Right atrium auricular region (tissue), 2 donors: Measurements from ENCODE around the gene DERA. TPM values are rescaled to one million over a fixed set of nuclear protein-coding genes. Genes with fewer than 3 reads are reported as not detected.
A peak's percentile ranks its signal among the peaks of the same experiment; 100 is the strongest.

Source experiments
- DNase-seq: peaks from one replicate; pipeline ENCODE4 v3.0.0-alpha.2; 2019; ENCODE audit warnings: low spot score
- H3K27ac ChIP-seq, 2 donors: fragments of 200-600 bp; sonication (generic); 1 replicate in 1 of 2; 2 replicates in 1 of 2; pipeline ENCODE4 v1.5.1; 2016 to 2019
- H3K27me3 ChIP-seq, 2 donors: fragments of 200-600 bp; sonication (generic); one replicate each; pipeline versions ENCODE4 v1.5.1 to v1.6.0; 2017 to 2019
- H3K36me3 ChIP-seq: fragments of 200-600 bp; sonication (generic); one replicate; pipeline ENCODE4 v1.5.1; 2016
- H3K4me1 ChIP-seq, 2 donors: fragments of 200-600 bp; sonication (generic); one replicate each; pipeline versions ENCODE4 v1.5.1 to v1.6.0; 2017 to 2019
- H3K4me3 ChIP-seq, 2 donors: fragments of 200-600 bp; sonication (generic); 1 replicate in 1 of 2; 2 replicates in 1 of 2; pipeline ENCODE4 v1.5.1; 2017 to 2019; ENCODE audit warnings: mild to moderate bottlenecking in 1 of 2, moderate library complexity in 1 of 2
- H3K9me3 ChIP-seq, 2 donors: fragments of 200-600 bp; sonication (generic); one replicate each; pipeline ENCODE4 v1.5.1; 2019
- total RNA-seq, 2 donors: library from RNA; depleted of rRNA; stranded (reverse); fragments of >200 nt; gene quantifications; one replicate each; pipeline ENCODE4 v1.1.0, GENCODE V29; 2016
- TF ChIP-seq, protein P1 (sequence below), 2 donors: fragments of 200-600 bp; sonication (generic); IDR thresholded peaks; one replicate each; pipeline ENCODE4 v1.5.1; 2019; ENCODE audit warnings: antibody characterized with exemption in 2 of 2

Gene DERA
- 10 to 100 TPM; 20.0 to 20.8 TPM for total RNA-seq

DNA sequence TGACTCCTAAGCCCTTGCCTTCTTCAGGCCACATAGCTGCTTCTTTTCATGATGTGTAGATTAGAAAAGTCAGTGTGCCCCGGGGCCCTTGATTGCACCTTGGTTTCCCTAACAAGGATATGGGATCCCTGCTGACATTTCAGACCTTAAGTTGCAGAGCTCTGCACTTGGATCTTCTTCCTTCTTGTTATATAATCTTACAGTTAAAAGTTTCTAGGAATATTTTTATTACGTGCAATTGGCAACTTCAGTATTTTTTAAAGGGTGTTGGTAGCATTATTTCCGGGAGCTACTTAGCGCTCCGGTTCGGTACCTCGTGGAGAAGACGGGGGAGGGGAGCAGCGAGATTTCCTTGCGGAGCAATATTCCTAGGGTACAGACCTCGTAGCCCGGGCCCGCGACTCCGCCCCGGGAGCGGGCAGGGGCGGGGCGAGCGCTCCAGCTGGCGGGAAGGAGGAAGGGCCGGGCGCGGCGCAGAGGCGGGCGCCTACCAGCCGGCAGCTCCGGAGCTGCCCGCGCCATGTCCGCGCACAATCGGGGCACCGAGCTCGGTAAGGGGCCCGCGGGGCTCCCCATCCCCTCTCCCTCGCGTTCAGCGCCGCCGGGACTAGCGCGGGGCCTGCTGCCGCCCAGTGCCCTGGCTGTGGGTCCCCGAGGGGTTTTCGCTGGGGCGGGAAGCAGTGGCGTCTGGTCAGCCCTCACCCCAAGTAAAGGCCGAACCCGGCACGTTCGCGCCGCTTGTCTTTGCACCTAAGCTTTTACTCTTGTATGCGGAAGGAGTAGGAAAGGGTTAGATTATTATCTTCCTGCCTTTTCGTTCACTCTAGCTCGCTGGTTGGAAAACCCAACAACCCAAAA lies at the start of gene DERA:
Gene DERA (plus strand): TSS at position 469 of the 858 bp plus-strand sequence. CDS start 52 bp downstream, at position 521.
- H3K27me3 ChIP-seq, result no peaks in the 10 kb centered on the region
- H3K9me3 ChIP-seq, result no peaks in the 10 kb centered on the region
- peak; percentile 75 for DNase-seq
- H3K4me3 ChIP-seq, result peak within 1 kb of the TSS; percentile 75 to 81
- TF ChIP-seq, protein P1, sequence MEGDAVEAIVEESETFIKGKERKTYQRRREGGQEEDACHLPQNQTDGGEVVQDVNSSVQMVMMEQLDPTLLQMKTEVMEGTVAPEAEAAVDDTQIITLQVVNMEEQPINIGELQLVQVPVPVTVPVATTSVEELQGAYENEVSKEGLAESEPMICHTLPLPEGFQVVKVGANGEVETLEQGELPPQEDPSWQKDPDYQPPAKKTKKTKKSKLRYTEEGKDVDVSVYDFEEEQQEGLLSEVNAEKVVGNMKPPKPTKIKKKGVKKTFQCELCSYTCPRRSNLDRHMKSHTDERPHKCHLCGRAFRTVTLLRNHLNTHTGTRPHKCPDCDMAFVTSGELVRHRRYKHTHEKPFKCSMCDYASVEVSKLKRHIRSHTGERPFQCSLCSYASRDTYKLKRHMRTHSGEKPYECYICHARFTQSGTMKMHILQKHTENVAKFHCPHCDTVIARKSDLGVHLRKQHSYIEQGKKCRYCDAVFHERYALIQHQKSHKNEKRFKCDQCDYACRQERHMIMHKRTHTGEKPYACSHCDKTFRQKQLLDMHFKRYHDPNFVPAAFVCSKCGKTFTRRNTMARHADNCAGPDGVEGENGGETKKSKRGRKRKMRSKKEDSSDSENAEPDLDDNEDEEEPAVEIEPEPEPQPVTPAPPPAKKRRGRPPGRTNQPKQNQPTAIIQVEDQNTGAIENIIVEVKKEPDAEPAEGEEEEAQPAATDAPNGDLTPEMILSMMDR (IDR thresholded peaks at IDR 0.05), result peak in 1 of 2 donors; percentile 40
- H3K36me3 ChIP-seq, result peaks cover 8% of the 10 kb centered on the region
- H3K4me1 ChIP-seq, result peaks cover 0 to 4% of the 10 kb centered on the region in 2 donors
- H3K27ac ChIP-seq, result peak within 1 kb of the TSS; percentile 79 to 91

DNA sequence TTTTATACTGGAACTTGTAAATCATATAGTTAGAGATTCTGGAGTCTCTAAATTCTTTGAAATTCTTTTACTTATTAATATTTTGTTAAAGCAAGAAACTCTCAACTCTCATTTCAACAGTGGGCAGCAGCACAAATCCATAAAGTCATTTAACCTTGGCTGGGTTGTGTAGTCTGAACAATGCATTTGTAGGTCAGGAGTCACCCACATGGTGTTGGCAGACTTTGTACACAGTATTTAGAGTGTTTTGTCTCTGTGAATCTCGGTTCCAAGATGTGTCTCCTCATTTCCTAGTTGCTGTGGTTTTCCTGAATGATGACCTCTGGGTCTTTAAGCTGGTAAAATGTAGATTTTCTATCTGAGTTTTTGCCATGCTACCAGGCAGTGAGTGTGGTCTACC lies 49.7 kb upstream of the DERA start:
- TF ChIP-seq, protein P1 (IDR thresholded peaks at IDR 0.05), result no peak
- Histone ChIP-seq H3K27ac (no peak overlapping the region), H3K4me3 (no peak overlapping the region), H3K9me3 (no peaks in the 10 kb centered on the region), H3K4me1 (no peaks in the 10 kb centered on the region), H3K36me3 (no peaks in the 10 kb centered on the region), H3K27me3 (no peaks in the 10 kb centered on the region)
- no peak for DNase-seq

DNA sequence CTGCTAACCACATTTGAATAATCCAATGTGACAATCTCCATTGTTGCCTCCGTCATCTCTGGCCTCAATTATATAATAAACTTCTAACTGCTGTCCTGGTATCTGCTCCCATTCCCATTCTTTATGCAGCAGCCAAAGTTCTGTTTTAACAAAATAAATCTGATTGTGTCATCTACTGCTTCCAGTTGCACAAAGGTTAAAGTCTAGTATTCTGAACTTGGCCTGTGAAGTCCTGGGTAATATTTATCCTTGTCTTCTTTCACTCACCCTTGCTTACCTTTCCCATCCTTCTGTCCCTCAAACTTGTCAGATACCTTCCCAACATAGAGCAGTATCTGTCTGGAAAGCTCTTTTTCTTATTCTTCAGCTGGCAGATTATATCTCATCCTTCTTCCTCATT lies 48.3 kb upstream of the DERA start:
- Histone ChIP-seq H3K36me3 (no peaks in the 10 kb centered on the region), H3K4me1 (no peaks in the 10 kb centered on the region), H3K9me3 (no peaks in the 10 kb centered on the region), H3K27me3 (no peaks in the 10 kb centered on the region), H3K4me3 (no peak overlapping the region), H3K27ac (no peak overlapping the region)
- TF ChIP-seq, protein P1 (IDR thresholded peaks at IDR 0.05), result no peak
- DNase-seq, result no peak

DNA sequence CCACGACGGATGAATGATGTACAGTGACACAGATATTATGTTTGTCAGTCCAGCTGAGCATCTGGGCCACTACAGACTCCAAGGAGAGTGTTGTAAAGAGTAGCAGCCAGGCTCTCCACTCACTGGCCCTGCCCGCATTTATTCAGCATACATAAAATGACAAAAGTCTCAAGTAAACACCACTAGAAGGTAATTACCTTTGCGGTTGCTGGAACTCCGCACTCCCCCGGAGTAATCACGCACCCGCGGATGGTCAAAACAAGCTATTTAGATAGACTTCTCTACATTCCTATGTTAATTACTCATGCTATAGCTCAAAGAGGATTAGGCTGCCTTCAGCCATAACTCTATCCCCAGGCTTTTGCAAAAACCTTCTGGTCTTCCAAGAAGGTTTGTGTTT lies 47.8 kb upstream of the DERA start:
- no peaks in the 10 kb centered on the region for H3K27me3 ChIP-seq
- H3K4me1 ChIP-seq, result no peaks in the 10 kb centered on the region
- DNase-seq, result no peak
- no peak overlapping the region for H3K4me3 ChIP-seq
- H3K9me3 ChIP-seq, result no peaks in the 10 kb centered on the region
- no peak overlapping the region for H3K27ac ChIP-seq
- TF ChIP-seq, protein P1 (IDR thresholded peaks at IDR 0.05), result no peak
- H3K36me3 ChIP-seq, result no peaks in the 10 kb centered on the region

DNA sequence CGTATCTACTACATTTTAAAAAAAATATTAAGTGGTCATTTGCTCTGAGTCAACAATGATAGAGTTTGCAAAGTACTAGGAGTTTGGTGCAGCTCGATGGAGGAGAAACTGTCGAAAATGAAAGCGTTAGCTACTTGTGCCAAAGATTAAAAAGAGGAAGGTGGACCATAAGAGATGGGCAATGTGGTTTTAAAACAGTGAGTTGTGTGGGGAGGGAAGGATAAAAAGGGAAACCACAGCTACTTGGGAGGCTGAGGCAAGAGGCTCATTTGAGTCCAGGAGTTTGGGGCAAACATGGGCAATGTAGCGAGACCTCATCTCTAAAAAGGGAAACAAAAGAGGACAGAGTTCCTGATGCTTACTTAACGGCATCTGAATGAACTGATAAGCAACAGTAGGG lies 47.1 kb upstream of the DERA start:
- Histone ChIP-seq H3K36me3 (no peaks in the 10 kb centered on the region), H3K27ac (no peak overlapping the region), H3K27me3 (no peaks in the 10 kb centered on the region), H3K9me3 (no peaks in the 10 kb centered on the region), H3K4me1 (no peaks in the 10 kb centered on the region), H3K4me3 (no peak overlapping the region)
- DNase-seq, result no peak
- TF ChIP-seq, protein P1 (IDR thresholded peaks at IDR 0.05), result no peak
